Erythroblast (primary cell): ENCODE data around the gene PGLYRP3.

ENCODE experiments used
- GATA1 ChIP-seq: IDR thresholded peaks from 2 replicates; pipeline ENCODE4 v1.6.1; 2011; ENCODE audit warnings: low read depth, mild to moderate bottlenecking, control low read depth, low read length, moderate library complexity
- POLR2A ChIP-seq: IDR thresholded peaks from 2 replicates; pipeline ENCODE4 v1.6.1; 2011; ENCODE audit warnings: mild to moderate bottlenecking, low read length

DNA sequence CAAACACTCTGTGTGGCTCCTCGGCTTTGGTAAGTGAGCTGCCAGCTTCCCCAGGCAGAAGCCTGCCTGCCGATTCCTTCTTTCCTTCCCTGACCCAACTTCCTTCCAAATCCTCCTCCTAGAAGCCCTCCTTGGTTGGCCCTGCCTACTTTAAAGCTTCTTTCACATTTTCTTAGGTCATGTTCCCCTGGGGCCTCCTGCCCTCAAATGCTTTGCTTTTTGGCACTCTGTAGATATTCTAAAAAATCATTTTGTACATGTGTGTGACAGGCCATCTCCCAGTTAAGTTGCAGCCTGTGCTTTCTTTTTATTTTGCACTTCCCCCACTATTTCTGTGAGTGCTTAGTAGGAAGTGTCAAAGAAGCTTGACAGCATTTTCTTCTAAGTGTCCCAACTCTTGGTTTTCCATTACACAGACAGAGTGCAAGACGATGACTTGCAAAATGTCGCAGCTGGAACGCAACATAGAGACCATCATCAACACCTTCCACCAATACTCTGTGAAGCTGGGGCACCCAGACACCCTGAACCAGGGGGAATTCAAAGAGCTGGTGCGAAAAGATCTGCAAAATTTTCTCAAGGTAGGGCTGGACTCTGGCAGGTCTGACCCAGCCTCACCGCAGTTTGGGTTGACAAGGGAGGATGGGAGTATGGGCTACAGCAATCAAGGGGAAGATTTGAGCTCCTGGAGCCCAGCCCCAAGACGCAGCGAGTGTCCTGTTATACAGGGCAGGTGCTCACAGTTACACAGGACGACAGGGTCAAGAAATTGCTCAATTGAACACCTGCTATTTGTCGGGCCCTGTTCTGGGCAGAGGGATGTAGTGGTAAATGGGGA lies 45.3 kb upstream of the PGLYRP3 start, which contains the start of gene S100A9:
- TF ChIP-seq POLR2A (no peak), GATA1 (no peak)
